ENCODE measurements around the gene ITPK1.

DNA sequence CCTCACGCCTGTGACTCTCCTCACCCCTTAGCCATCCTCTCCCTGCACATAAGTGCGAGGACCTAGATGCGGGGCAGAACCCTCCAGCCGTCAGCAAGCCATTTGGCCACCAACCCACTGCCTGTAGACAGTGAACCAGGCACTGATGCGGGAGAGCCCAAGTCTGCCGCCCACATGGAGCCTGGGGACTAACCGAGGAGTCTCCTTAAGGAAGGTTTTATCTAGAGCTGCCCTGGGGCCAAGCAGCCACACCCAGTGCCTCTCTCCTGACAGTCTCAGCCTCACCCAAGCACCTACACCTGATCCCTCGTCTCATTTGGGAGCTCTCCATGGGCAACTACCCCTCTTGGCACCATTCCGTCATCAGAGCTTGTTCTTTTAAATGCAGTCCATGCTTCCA, 120.1 kb downstream of the ITPK1 start:
- TF ChIP-seq CTCF (IDR thresholded peaks at IDR 0.05; ENCODE audit: borderline replicate concordance, extremely low read depth, low read length, poor library complexity, severe bottlenecking), result no peak
- no peak for TF ChIP-seq EZH2 (IDR thresholded peaks at IDR 0.05; ENCODE audit: borderline replicate concordance, low read depth, low read length, severe bottlenecking)

All from DND-41 (cell line).